Cerebellar nuclear complex (tissue), 1 donor: ENCODE data around the gene OR5C1.
"Not testable (repeated sequence)": the region's sequence is repeated elsewhere in the genome, so short reads cannot be mapped to it uniquely, and the experiment has no call there.

ENCODE experiments used
- DNase-seq, 2 experiments: peaks; one replicate each; lab custom pipeline; 2025; lab: John Stamatoyannopoulos, UW

The OR5C1 gene

GRCh38 chr9:122788831-122789230 is at the start of gene OR5C1:
Gene OR5C1, plus strand, starts transcription at chr9:122788933. Its CDS starts 0 bp downstream, at chr9:122788933.
- no peak for DNase-seq

DNA sequence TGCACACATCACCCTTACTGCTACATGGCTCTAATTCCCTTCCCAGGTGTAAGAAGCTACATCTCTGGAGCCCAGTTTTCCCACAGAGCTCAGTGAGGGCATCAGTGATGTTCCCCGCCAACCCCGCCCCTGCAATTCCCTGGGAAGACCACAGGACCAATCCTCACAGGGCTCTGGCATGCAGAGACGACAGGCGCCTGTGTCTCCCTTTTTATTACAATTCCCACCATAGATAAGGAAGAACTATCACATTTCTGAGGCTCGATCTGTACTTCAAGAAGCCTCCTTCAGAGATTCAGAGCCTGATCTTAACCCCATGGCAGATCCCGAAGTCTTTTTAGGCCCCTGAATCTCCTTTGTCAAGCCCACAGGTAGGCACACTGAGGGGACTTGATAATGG is 46.7 kb upstream of the OR5C1 start, which contains the start of gene OR1L6:
Gene OR1L6 (plus strand): TSS at position 301 of the 400 bp plus-strand sequence. CDS start 7,545 bp downstream, outside the sequence.
- DNase-seq = no peak

DNA sequence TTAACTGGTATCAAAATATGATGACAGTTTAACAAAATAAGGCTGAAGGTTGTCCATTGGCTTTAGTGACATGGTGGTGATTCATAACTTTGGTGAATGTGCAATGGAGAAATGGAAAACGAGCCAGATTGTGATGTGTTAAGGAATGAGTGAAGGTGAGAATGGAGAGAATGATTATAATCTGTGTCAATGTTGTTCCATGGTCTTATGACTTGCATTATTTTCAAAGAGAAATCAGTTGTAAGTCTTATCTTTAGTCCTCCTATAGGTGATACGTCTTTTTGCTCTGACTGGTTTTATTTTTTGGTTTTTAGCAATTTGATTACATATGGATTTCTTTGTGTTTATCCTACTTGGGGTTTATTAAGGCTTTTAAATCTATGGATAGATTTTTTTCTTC is 33.9 kb upstream of the OR5C1 start:
- DNase-seq = no peak

GRCh38 chr9:122767817-122768216 is 20.9 kb upstream of the OR5C1 start:
- no peak for DNase-seq

DNA sequence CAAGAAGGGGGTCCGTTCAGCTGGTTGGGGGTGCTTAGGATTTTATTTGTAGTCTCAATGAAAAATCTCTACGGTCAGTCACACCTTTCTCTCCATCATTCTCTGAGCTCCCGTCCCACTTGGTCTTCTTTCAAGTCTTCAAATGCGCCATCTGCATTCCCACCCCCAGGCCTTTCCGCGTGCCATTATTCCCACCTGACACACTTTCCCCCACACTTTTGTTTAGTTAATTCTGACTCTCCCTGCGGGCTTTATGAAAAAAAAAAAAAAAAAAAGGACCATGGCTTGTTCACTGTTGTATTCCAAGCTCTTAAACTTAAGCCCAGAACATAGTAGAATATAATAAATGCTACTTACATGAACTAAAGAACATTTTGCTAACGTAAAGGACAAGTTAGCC is 11.7 kb upstream of the OR5C1 start:
- DNase-seq = no peak

DNA sequence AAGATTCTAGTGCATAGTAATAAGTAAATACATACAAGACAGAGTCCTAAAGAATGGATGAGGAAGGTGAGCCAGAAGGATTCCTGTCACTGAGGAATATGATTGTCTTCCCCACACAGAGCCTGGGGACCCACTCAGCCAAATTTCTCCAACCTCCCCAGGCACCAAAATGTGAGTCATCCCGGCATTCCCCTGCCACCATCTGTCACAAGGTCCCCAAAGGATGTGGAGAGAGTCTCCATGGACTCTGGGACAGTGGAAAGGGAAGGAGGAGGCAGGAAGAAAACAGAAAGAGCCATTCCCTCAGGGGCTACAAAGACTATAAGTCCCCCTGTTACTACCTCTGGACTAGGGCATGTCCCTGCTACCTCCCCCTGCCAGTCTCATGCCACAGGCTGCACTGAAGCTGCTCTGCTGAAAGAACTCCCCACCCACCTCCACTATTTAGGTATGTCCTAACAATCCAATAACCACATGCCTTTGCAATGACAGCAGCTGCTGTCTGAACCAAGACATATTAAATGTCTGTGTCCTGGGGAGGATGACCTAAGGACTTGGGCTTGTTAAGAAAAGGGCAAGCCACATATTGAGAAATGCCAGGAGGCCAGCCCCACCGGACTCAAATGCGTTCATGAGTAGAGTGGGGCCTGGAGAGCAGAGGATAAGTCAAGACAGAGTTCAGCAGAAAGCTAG is 10.7 kb upstream of the OR5C1 start:
- no peak for DNase-seq

GRCh38 chr9:122779181-122779580 is 9.6 kb upstream of the OR5C1 start:
- DNase-seq = no peak

DNA sequence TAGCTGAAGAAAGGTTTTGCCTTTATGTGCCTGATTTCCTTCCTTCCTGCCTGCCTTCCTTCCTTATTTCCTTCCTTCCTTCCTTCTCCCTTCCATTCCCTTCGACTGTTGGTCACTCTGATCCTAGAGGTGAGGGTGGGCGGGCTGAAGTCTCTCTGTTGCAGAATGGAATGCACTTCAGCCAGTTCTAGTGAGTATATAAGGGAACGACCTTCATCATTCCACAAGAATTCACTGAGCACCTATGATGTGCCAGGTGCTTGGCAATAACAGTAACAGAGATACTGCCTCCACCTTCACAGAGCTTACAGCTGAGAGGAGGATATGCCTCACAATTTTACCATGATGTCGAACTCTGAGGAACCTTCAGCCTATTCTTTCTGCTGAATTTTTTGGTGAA is 8.7 kb upstream of the OR5C1 start:
- DNase-seq = no peak

- no peak for DNase-seq
These were observed 7.1 kb upstream of the OR5C1 start for GRCh38 chr9:122781671-122782070.

- no peak for DNase-seq
These were observed 3.5 kb upstream of the OR5C1 start for GRCh38 chr9:122785269-122785668.

DNA sequence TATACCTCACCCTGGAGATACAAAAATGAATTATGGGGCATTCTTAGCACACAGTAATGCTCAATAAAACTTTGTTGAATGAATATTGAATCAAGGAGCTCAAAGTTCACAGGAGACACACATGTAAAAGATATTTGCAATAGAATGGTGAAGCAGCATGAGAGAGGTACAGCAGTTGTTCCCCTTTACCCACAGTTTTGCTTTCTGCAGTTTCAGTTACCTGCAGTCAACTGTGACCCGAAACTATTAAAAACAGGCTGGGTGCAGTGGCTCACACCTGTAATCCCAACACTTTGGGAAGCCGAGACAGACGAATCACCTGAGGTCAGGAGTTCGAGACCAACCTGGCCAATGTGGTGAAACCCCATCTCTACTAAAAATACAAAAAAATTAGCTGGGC is 2.4 kb upstream of the OR5C1 start:
- DNase-seq = no peak

DNA sequence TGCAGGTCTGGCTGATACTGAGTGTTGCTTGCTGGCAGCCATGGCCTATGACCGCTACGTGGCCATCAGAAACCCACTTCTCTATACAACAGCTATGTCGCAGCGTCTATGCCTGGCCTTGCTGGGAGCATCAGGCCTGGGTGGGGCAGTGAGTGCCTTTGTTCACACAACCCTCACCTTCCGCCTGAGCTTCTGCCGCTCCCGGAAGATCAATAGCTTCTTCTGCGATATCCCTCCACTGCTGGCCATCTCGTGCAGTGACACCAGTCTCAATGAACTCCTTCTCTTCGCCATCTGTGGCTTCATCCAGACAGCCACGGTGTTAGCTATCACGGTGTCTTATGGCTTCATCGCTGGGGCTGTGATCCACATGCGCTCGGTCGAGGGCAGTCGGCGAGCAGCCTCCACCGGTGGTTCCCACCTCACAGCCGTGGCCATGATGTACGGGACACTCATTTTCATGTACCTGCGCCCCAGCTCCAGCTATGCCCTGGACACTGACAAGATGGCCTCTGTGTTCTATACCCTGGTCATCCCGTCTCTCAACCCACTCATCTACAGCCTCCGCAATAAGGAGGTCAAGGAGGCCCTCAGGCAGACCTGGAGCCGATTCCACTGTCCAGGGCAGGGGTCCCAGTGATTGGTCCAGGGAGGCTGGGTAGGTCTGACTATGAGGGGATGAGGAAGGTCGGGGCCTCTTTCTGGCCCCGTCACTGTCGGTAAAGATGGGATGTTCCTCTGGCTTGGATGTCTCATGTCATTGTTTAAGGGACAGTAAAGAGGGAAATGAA is 718 bp downstream of the OR5C1 start:
- DNase-seq = no peak

GRCh38 chr9:122791872-122792669 is 3.3 kb downstream of the OR5C1 start:
- DNase-seq = no peak

- DNase-seq = no peak
These were observed 8.8 kb downstream of the OR5C1 start for GRCh38 chr9:122797316-122798063.

- DNase-seq = no peak
These were observed 11.6 kb downstream of the OR5C1 start, which contains the start of gene OR1K1 for GRCh38 chr9:122800066-122801060. Gene OR1K1, plus strand, starts transcription at chr9:122800123. Its CDS starts 0 bp downstream, at chr9:122800123.

- DNase-seq = no peak
These were observed 17.9 kb downstream of the OR5C1 start for GRCh38 chr9:122806661-122807060.

DNA sequence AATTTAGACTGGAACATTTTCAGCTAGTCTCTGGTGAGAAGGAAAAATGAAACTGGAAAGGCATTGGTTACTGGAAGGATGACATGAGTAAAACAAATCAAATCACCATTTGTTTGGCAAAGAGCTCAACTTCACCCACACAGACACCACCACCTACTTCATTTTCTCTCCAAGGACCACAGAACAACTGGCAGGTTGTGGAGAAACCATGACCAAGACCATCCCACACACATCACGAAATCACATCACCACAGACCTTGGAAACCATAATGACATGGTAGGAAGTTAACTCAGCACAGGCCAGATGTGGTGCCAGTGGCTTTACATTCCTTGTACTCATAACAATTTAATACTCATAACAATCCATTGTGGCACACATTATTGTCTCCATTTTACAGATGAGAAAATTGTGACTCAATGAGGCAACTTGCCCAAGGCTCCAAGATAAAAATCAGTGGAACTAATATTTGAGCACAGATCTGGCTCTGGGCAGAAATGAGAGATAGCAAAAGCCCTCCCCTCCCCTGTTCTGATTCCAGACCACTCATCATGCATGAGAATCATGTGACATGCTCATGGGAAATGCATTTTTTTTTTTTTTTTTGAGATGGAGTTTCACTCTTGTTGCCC is 18.7 kb downstream of the OR5C1 start:
- DNase-seq = no peak

GRCh38 chr9:122808141-122808540 is 19.4 kb downstream of the OR5C1 start:
- no peak for DNase-seq

DNA sequence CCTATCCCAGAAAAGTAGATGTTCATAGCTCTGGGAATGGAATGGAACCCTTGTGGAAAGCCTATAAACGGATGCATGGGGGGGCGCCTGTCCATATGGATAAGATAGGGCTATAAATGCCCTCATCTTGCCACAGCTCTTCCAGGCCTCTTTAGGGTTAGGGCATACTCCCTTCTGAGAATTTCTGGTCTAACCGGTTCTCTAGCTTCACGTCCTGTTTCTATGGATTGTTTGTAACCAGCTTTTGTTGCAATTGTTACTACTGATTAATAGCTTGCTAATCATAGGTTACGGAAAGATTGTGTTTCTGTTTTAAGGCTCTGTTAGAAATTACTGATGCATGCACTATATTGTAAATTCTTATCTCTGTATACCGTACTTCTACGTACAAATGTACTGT is 20.5 kb downstream of the OR5C1 start:
- DNase-seq = not testable (repeated sequence)
